Measurements from ENCODE around the gene LIPC.

- TF ChIP-seq CTCF (conservative IDR thresholded peaks at IDR 0.05; ENCODE audit: low read depth, low read length): no peak
- no peak for TF ChIP-seq EZH2 (IDR thresholded peaks at IDR 0.05; ENCODE audit: borderline replicate concordance, low read depth, low read length, poor library complexity, severe bottlenecking)
Observed at GRCh38 chr15:58392611-58393161, 39.1 kb upstream of the LIPC start.

Data from A673 (cell line).